Stimulated activated CD8-positive, alpha-beta memory T cell treated with anti-CD3 and anti-CD28 coated beads, Interleukin-12 subunit alpha, Interleukin-12 subunit beta, amount 100 ng/mL, for 4 hours (primary cell): ENCODE data around the gene AIP.
"Not testable (repeated sequence)": the region's sequence is repeated elsewhere in the genome, so short reads cannot be mapped to it uniquely, and the experiment has no call there.

ENCODE experiments used
- DNase-seq: peaks from one replicate; pipeline ENCODE4 v3.0.0-alpha.2; 2020; ENCODE audit warnings: low read depth

The AIP gene

GRCh38 chr11:67468759-67469507 lies 13.9 kb upstream of the AIP start, which contains the start of gene TMEM134:
TMEM134 (minus strand) TSS chr11:67469251; CDS start chr11:67469192, 59 bp downstream.
- peak; percentile 86 for DNase-seq

GRCh38 chr11:67469508-67469811 lies 13.4 kb upstream of the AIP start:
- DNase-seq, result no peak

GRCh38 chr11:67470337-67471002 lies 12.4 kb upstream of the AIP start:
- no peak for DNase-seq

- no peak for DNase-seq
Measured at GRCh38 chr11:67472882-67473281, 9.9 kb upstream of the AIP start.

GRCh38 chr11:67476692-67477091 lies 6.1 kb upstream of the AIP start:
- DNase-seq, result not testable (repeated sequence)

- DNase-seq, result not testable (repeated sequence)
Measured at GRCh38 chr11:67477344-67478050, 5.3 kb upstream of the AIP start.

- no peak for DNase-seq
Measured at GRCh38 chr11:67482275-67482826, 475 bp upstream of the AIP start.

- DNase-seq, result no peak
Measured at GRCh38 chr11:67483831-67484665, 1.2 kb downstream of the AIP start.

- DNase-seq, result no peak
Measured at GRCh38 chr11:67484847-67485311, 2.1 kb downstream of the AIP start.

- DNase-seq, result not testable (repeated sequence)
Measured at GRCh38 chr11:67485873-67486361, 3.1 kb downstream of the AIP start.

- no peak for DNase-seq
Measured at GRCh38 chr11:67486481-67487195, 3.8 kb downstream of the AIP start.

- no peak for DNase-seq
Measured at GRCh38 chr11:67489203-67489884, 6.5 kb downstream of the AIP start.

GRCh38 chr11:67489885-67490726 lies 7.3 kb downstream of the AIP start:
- no peak for DNase-seq

GRCh38 chr11:67490727-67491065 lies 7.9 kb downstream of the AIP start:
- DNase-seq, result no peak

GRCh38 chr11:67491276-67492068 lies 8.6 kb downstream of the AIP start:
- DNase-seq, result no peak

- no peak for DNase-seq
Measured at GRCh38 chr11:67492069-67492727, 9.4 kb downstream of the AIP start.

GRCh38 chr11:67492801-67493547 lies 10.1 kb downstream of the AIP start:
- DNase-seq, result no peak
